Measurements from ENCODE around the gene SMG9.
"Not testable (repeated sequence)": the region's sequence is repeated elsewhere in the genome, so short reads cannot be mapped to it uniquely, and the experiment has no call there.

The SMG9 gene

DNA sequence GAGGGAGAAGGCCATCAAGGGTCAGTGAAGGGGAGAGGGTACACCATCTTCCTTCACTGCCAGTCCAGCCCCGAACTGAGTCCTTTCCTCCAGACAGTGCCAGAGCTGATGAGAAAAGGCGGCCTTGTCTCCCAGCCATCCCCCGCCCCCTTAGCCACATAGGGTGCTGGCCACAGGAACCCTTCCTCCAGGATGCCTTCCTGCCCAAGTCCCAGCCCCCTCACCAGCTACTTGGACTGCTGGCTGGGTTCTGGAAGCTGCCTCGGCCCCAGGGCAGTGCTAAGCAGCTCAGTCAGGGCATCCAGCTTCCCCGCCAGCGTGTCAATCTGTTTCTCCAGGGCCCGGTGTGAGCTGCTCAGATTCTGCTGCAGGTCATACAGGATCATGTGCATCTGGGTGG is 12.6 kb upstream of the SMG9 start:
- intact Hi-C loops (cut with DNase I; ENCODE audit: low total_unique reads), result loop anchor here (10.0 kb wide), 1 partner anchor 93 kb away; the partner anchor contains the start of gene PLAUR
- peaks cover 0 to 23% (median 0%) of the 10 kb centered on the region in 3 donors for H3K36me3 ChIP-seq
- no peaks in the 10 kb centered on the region for H3K9me3 ChIP-seq
- H3K27ac ChIP-seq, result no peak overlapping the region
- H3K4me3 ChIP-seq, result no peak overlapping the region
- H3K27me3 ChIP-seq, result no peaks in the 10 kb centered on the region
- TF ChIP-seq, protein P1, sequence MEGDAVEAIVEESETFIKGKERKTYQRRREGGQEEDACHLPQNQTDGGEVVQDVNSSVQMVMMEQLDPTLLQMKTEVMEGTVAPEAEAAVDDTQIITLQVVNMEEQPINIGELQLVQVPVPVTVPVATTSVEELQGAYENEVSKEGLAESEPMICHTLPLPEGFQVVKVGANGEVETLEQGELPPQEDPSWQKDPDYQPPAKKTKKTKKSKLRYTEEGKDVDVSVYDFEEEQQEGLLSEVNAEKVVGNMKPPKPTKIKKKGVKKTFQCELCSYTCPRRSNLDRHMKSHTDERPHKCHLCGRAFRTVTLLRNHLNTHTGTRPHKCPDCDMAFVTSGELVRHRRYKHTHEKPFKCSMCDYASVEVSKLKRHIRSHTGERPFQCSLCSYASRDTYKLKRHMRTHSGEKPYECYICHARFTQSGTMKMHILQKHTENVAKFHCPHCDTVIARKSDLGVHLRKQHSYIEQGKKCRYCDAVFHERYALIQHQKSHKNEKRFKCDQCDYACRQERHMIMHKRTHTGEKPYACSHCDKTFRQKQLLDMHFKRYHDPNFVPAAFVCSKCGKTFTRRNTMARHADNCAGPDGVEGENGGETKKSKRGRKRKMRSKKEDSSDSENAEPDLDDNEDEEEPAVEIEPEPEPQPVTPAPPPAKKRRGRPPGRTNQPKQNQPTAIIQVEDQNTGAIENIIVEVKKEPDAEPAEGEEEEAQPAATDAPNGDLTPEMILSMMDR (IDR thresholded peaks at IDR 0.05), result no peak
- peaks cover 0 to 16% (median 11%) of the 10 kb centered on the region in 4 donors for H3K4me1 ChIP-seq
- DNase-seq, result no peak

GRCh38 chr19:43766755-43767043 is 11.9 kb upstream of the SMG9 start:
- no peak for DNase-seq
- Histone ChIP-seq H3K27ac (no peak overlapping the region), H3K4me3 (no peak overlapping the region), H3K36me3 (peaks cover 0 to 18% (median 0%) of the 10 kb centered on the region in 3 donors), H3K9me3 (no peaks in the 10 kb centered on the region), H3K4me1 (peaks cover 0 to 16% (median 11%) of the 10 kb centered on the region in 4 donors), H3K27me3 (no peaks in the 10 kb centered on the region)
- TF ChIP-seq, protein P1 (IDR thresholded peaks at IDR 0.05), result no peak
- intact Hi-C loops (cut with DNase I; ENCODE audit: low total_unique reads), result loop anchor here (10.0 kb wide), 1 partner anchor 92 kb away; the partner anchor contains the start of gene PLAUR

- Histone ChIP-seq H3K27me3 (no peaks in the 10 kb centered on the region), H3K36me3 (peaks cover 0 to 10% (median 0%) of the 10 kb centered on the region in 3 donors), H3K4me3 (no peak overlapping the region), H3K4me1 (peaks cover 0 to 16% (median 11%) of the 10 kb centered on the region in 4 donors), H3K9me3 (no peaks in the 10 kb centered on the region), H3K27ac (peak overlapping the region; percentile 51 to 60)
- TF ChIP-seq, protein P1 (IDR thresholded peaks at IDR 0.05), result no peak
- intact Hi-C loops (cut with DNase I; ENCODE audit: low total_unique reads), result loop anchor here (10.0 kb wide), 1 partner anchor 90 kb away; the partner anchor contains the start of gene PLAUR
- DNase-seq, result peak; percentile 77 to 86
These were observed 10.5 kb upstream of the SMG9 start for GRCh38 chr19:43765109-43765876.

- intact Hi-C loops (cut with DNase I; ENCODE audit: low total_unique reads), result loop anchor here (10.0 kb wide), 1 partner anchor 90 kb away; the partner anchor contains the start of gene PLAUR
- peak overlapping the region; percentile 51 to 52 for H3K27ac ChIP-seq
- not testable (repeated sequence) for H3K9me3 ChIP-seq, H3K27me3 ChIP-seq, H3K4me3 ChIP-seq, DNase-seq, H3K36me3 ChIP-seq
- peaks cover 0 to 16% (median 11%) of the 10 kb centered on the region in 4 donors for H3K4me1 ChIP-seq
These were observed 9.9 kb upstream of the SMG9 start for GRCh38 chr19:43764684-43765083.

DNA sequence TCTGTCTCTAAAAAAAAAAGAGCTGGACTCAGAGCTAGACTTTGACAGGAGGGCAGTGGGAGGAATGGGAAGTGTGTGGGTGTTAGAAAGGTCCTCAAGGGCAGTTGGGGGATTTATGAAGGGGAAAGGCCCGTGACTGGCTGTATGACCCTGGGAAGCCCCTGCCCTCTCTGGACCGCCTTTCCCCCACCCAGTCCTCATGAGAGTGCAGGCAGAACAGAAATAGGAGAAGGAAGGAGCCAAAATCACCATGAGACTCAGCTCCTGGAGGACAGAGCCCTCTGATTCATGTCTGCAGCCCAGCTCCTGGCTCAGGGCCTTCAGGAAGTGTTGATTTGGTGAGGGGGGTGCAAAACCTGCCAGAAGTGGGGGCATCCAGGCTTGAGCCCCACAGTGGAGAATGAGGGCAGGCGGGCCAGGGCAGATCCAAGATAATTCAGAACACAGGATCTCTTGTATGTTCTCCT is 8.7 kb upstream of the SMG9 start:
- no peak for DNase-seq
- Histone ChIP-seq H3K4me1 (peaks cover 0 to 16% (median 11%) of the 10 kb centered on the region in 4 donors), H3K4me3 (no peak overlapping the region), H3K9me3 (no peaks in the 10 kb centered on the region), H3K27me3 (no peaks in the 10 kb centered on the region), H3K36me3 (no peaks in the 10 kb centered on the region), H3K27ac (peak overlapping the region; percentile 52 to 54)
- intact Hi-C loops (cut with DNase I; ENCODE audit: low total_unique reads), result loop anchor here (10.0 kb wide), 1 partner anchor 89 kb away; the partner anchor contains the start of gene PLAUR
- TF ChIP-seq, protein P1 (IDR thresholded peaks at IDR 0.05), result no peak

DNA sequence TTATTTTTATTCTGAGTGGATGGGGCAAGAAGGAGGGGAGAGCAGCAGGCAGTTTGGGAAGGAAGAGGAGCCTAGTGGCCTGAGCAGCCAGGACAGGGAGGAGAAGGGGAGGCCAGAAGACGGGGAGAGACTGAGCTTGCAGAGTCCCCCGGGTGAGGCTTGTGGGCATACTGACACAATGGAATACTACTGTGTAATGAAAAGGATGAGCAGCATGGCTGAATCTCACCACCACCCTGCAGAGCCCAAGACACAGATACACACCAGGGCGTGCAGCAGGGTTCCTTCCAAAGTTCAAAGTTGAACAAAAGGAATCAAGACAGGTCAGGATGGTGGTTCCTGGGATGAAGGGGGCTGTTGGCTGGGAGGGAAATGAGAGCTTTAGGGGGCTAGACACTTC is 8.1 kb upstream of the SMG9 start:
- Histone ChIP-seq H3K9me3 (no peaks in the 10 kb centered on the region), H3K27ac (peak overlapping the region; percentile 52 to 54), H3K4me1 (peaks cover 0 to 16% (median 11%) of the 10 kb centered on the region in 4 donors), H3K4me3 (no peak overlapping the region), H3K27me3 (no peaks in the 10 kb centered on the region), H3K36me3 (no peaks in the 10 kb centered on the region)
- TF ChIP-seq, protein P1 (IDR thresholded peaks at IDR 0.05), result no peak
- DNase-seq, result no peak
- intact Hi-C loops (cut with DNase I; ENCODE audit: low total_unique reads), result loop anchor here (10.0 kb wide), 1 partner anchor 88 kb away; the partner anchor contains the start of gene PLAUR

Data from tibial artery (tissue), 4 donors.